ENCODE results near the gene NDUFS6. TPM values are rescaled to one million over a fixed set of nuclear protein-coding genes. Genes with fewer than 3 reads are reported as not detected.
"Not testable (repeated sequence)": the region's sequence is repeated elsewhere in the genome, so short reads cannot be mapped to it uniquely, and the experiment has no call there.

The NDUFS6 gene
- total RNA-seq, 4 donors from 2014 or later, result 38.9 to 64.5 (median 51.2) TPM

- peaks cover 94% of the 10 kb centered on the region for H3K36me3 ChIP-seq
- H3K4me1 ChIP-seq, result no peaks in the 10 kb centered on the region
- 96% methylated on average over 30 of the region's 30 CpGs for WGBS
- H3K27ac ChIP-seq, result no peak overlapping the region
- TF ChIP-seq POLR2AphosphoS5 (IDR thresholded peaks at IDR 0.05), result no peak
- TF ChIP-seq CTCF (IDR thresholded peaks at IDR 0.05), result no peak
- TF ChIP-seq EP300 (IDR thresholded peaks at IDR 0.05), result no peak
- no peak for TF ChIP-seq POLR2A (IDR thresholded peaks at IDR 0.05)
- H3K9me3 ChIP-seq, result no peaks in the 10 kb centered on the region
- no peaks in the 10 kb centered on the region for H3K27me3 ChIP-seq
- H3K4me3 ChIP-seq, result no peak overlapping the region
- peak in 1 of 2 donors; percentile 39 for DNase-seq (ENCODE audit: low spot score in 2 of 2)
Measured at GRCh38 chr5:1814183-1815020, 13.2 kb downstream of the NDUFS6 start.

- Histone ChIP-seq H3K27me3 (no peaks in the 10 kb centered on the region), H3K27ac (no peak overlapping the region), H3K9me3 (no peaks in the 10 kb centered on the region), H3K36me3 (peaks cover 90% of the 10 kb centered on the region), H3K4me1 (no peaks in the 10 kb centered on the region), H3K4me3 (no peak overlapping the region)
- peak in 1 of 2 donors; percentile 57 for DNase-seq (ENCODE audit: low spot score in 2 of 2)
- 93% methylated on average over 15 of the region's 18 CpGs for WGBS
- TF ChIP-seq EP300 (IDR thresholded peaks at IDR 0.05), result no peak
- TF ChIP-seq POLR2A (IDR thresholded peaks at IDR 0.05), result no peak
- no peak for TF ChIP-seq POLR2AphosphoS5 (IDR thresholded peaks at IDR 0.05)
- TF ChIP-seq CTCF (IDR thresholded peaks at IDR 0.05), result no peak
Measured at GRCh38 chr5:1815071-1815786, 14.0 kb downstream of the NDUFS6 start.

- no peak overlapping the region for H3K4me3 ChIP-seq
- no peaks in the 10 kb centered on the region for H3K27me3 ChIP-seq
- no peaks in the 10 kb centered on the region for H3K4me1 ChIP-seq
- DNase-seq (ENCODE audit: low spot score in 2 of 2), result peak; percentile 40 to 70
- H3K36me3 ChIP-seq, result peaks cover 92% of the 10 kb centered on the region
- no peaks in the 10 kb centered on the region for H3K9me3 ChIP-seq
- TF ChIP-seq CTCF (IDR thresholded peaks at IDR 0.05), result no peak
- no peak for TF ChIP-seq POLR2A (IDR thresholded peaks at IDR 0.05)
- no peak for TF ChIP-seq EP300 (IDR thresholded peaks at IDR 0.05)
- no peak for TF ChIP-seq POLR2AphosphoS5 (IDR thresholded peaks at IDR 0.05)
- H3K27ac ChIP-seq, result no peak overlapping the region
- 93% methylated on average over 15 of the region's 17 CpGs for WGBS
Measured at GRCh38 chr5:1815881-1816292, 14.7 kb downstream of the NDUFS6 start.

GRCh38 chr5:1816495-1817089 lies 15.4 kb downstream of the NDUFS6 start:
- not testable (repeated sequence) for H3K4me1 ChIP-seq, H3K27ac ChIP-seq, H3K9me3 ChIP-seq, H3K27me3 ChIP-seq, H3K4me3 ChIP-seq
- peaks cover 92% of the 10 kb centered on the region for H3K36me3 ChIP-seq
- WGBS, result 94% methylated on average over 18 of the region's 18 CpGs
- peak in 1 of 2 donors; percentile 0 for DNase-seq (ENCODE audit: low spot score in 2 of 2)

- no peak for TF ChIP-seq CTCF (IDR thresholded peaks at IDR 0.05)
- no peak for TF ChIP-seq POLR2A (IDR thresholded peaks at IDR 0.05)
- TF ChIP-seq EP300 (IDR thresholded peaks at IDR 0.05), result no peak
- TF ChIP-seq POLR2AphosphoS5 (IDR thresholded peaks at IDR 0.05), result no peak
- H3K36me3 ChIP-seq, result peaks cover 92% of the 10 kb centered on the region
- 94% methylated on average over 15 of the region's 15 CpGs for WGBS
Measured at GRCh38 chr5:1817261-1818043, 16.2 kb downstream of the NDUFS6 start.

More at GRCh38 chr5:1817261-1818043, 16.2 kb downstream of the NDUFS6 start:
- Histone ChIP-seq H3K27ac (no peak overlapping the region), H3K27me3 (no peaks in the 10 kb centered on the region), H3K4me1 (no peaks in the 10 kb centered on the region), H3K4me3 (no peak overlapping the region), H3K9me3 (no peaks in the 10 kb centered on the region)
- peak; percentile 46 to 63 for DNase-seq (ENCODE audit: low spot score in 2 of 2)
